Measurements from ENCODE around the gene SLX9. TPM values are rescaled to one million over a fixed set of nuclear protein-coding genes. Genes with fewer than 3 reads are reported as not detected.

Gene SLX9
- total and polyA plus RNA-seq, 12 donors: 11.1 to 45.3 (median 23.7) TPM

DNA sequence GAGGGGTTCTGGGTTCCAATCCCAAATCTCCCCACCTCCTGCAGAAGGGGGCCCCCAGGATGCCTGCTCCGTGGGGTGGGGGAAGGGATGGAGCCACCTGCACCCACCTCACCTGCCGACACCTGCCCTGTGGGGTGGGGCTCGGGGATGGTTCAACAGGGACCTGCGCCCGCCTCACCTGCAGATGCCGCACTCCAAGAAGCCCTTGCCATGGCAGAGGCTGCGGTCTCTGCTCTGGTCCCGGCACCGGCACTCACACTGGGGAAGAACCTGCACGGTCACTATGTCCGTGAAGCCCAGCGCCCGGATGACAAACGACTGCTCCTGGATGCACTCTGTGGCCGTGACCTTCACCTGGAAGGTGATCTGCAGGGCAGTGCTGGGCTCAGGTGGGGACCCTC lies 48.2 kb upstream of the SLX9 start:
- intact Hi-C loops (cut with DNase I): loop anchor here in 1 of 2 donors (5.0 kb wide), 1 partner anchor 241 kb away; no protein-coding TSS in a partner anchor
- H3K4me3 ChIP-seq: no peak overlapping the region
- DNase-seq: no peak
- no peak for TF ChIP-seq POLR2A (IDR thresholded peaks at IDR 0.05)
- TF ChIP-seq, protein P1, sequence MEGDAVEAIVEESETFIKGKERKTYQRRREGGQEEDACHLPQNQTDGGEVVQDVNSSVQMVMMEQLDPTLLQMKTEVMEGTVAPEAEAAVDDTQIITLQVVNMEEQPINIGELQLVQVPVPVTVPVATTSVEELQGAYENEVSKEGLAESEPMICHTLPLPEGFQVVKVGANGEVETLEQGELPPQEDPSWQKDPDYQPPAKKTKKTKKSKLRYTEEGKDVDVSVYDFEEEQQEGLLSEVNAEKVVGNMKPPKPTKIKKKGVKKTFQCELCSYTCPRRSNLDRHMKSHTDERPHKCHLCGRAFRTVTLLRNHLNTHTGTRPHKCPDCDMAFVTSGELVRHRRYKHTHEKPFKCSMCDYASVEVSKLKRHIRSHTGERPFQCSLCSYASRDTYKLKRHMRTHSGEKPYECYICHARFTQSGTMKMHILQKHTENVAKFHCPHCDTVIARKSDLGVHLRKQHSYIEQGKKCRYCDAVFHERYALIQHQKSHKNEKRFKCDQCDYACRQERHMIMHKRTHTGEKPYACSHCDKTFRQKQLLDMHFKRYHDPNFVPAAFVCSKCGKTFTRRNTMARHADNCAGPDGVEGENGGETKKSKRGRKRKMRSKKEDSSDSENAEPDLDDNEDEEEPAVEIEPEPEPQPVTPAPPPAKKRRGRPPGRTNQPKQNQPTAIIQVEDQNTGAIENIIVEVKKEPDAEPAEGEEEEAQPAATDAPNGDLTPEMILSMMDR (IDR thresholded peaks at IDR 0.05): no peak
- H3K9me3 ChIP-seq (replicated peaks in 1 of 3): no peaks in the 10 kb centered on the region
- H3K4me1 ChIP-seq (replicated peaks in 1 of 2): no peaks in the 10 kb centered on the region
- no peak overlapping the region for H3K27ac ChIP-seq
- no peaks in the 10 kb centered on the region for H3K27me3 ChIP-seq
- H3K36me3 ChIP-seq (replicated peaks in 1 of 2): no peaks in the 10 kb centered on the region
- 81 to 87% (median 84%) methylated on average over 10 to 15 of the region's 15 CpGs; no CpG with 5 or more reads in 1 of the 4 donors for WGBS, 4 donors

DNA sequence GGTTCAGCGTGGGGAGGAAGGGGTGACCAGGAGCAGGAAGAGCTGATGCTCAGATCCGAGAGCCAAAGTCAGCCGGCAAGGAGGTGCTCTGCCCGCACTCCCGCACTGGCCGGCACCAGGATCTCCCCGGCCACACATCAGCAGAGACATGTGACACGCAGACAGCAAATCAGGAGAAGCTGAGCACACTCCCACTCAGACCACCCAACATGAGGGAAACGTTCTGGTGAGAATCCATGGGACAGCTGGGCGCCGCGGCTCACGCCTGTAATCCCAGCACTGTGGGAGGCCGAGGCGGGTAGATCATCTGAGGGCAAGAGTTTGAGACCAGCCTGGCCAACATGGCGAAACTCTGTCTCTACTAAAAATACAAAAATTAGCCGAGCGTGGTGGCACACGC lies 47.7 kb upstream of the SLX9 start:
- TF ChIP-seq POLR2A (IDR thresholded peaks at IDR 0.05): no peak
- TF ChIP-seq, protein P1 (IDR thresholded peaks at IDR 0.05): no peak
- no peak overlapping the region for H3K27ac ChIP-seq
- H3K36me3 ChIP-seq (replicated peaks in 1 of 2): no peaks in the 10 kb centered on the region
- 67 to 80% (median 72%) methylated on average over 11 to 19 of the region's 19 CpGs for WGBS, 4 donors
- no peaks in the 10 kb centered on the region for H3K27me3 ChIP-seq
- no peak for DNase-seq
- intact Hi-C loops (cut with DNase I): loop anchor here in 1 of 2 donors (5.0 kb wide), 1 partner anchor 240 kb away; no protein-coding TSS in a partner anchor
- H3K4me3 ChIP-seq: no peak overlapping the region
- H3K4me1 ChIP-seq (replicated peaks in 1 of 2): no peaks in the 10 kb centered on the region
- no peaks in the 10 kb centered on the region for H3K9me3 ChIP-seq (replicated peaks in 1 of 3)

- H3K4me1 ChIP-seq (replicated peaks in 1 of 2): no peaks in the 10 kb centered on the region
- TF ChIP-seq, protein P1 (IDR thresholded peaks at IDR 0.05): peak; percentile 66 to 87 (median 84)
- no peak for TF ChIP-seq POLR2A (IDR thresholded peaks at IDR 0.05)
- no peak overlapping the region for H3K4me3 ChIP-seq
- intact Hi-C loops (cut with DNase I): loop anchor here in 1 of 2 donors (5.0 kb wide), 1 partner anchor 240 kb away; no protein-coding TSS in a partner anchor
- DNase-seq: peak; percentile 50 to 82 (median 61)
- H3K36me3 ChIP-seq (replicated peaks in 1 of 2): no peaks in the 10 kb centered on the region
- H3K9me3 ChIP-seq (replicated peaks in 1 of 3): no peaks in the 10 kb centered on the region
- H3K27me3 ChIP-seq: no peaks in the 10 kb centered on the region
- H3K27ac ChIP-seq: no peak overlapping the region
- 34 to 42% (median 40%) methylated on average over 9 to 15 of the region's 15 CpGs for WGBS, 4 donors
These were observed 47.1 kb upstream of the SLX9 start for GRCh38 chr21:44892536-44893277.

DNA sequence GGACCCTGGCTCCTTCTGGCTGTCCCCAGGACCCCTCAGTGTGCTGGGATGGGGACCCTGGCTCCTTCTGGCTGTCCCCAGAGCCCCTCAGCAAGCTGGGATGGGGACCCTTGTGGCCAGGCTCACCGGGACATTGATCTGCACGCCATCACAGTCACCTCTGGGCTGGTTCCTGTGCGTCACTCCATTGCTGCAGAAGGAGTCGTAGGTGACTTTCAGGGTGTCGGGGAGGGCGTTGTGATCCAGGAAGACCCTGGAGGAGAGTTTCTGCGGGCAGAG lies 46.6 kb upstream of the SLX9 start:
- Histone ChIP-seq H3K4me3 (no peak overlapping the region), H3K36me3 (replicated peaks in 1 of 2) (no peaks in the 10 kb centered on the region), H3K27ac (no peak overlapping the region), H3K9me3 (replicated peaks in 1 of 3) (no peaks in the 10 kb centered on the region), H3K4me1 (replicated peaks in 1 of 2) (no peaks in the 10 kb centered on the region), H3K27me3 (no peaks in the 10 kb centered on the region)
- no peak for DNase-seq
- 76 to 93% (median 87%) methylated on average over 4 to 7 of the region's 7 CpGs for WGBS, 4 donors
- TF ChIP-seq, protein P1 (IDR thresholded peaks at IDR 0.05): no peak
- TF ChIP-seq POLR2A (IDR thresholded peaks at IDR 0.05): no peak
- intact Hi-C loops (cut with DNase I): loop anchor here in 1 of 2 donors (5.0 kb wide), 1 partner anchor 239 kb away; no protein-coding TSS in a partner anchor
